Neutrophil (primary cell): ENCODE measurements around the gene KRT36.
A peak's percentile ranks its signal among the peaks of the same experiment; 100 is the strongest.

ENCODE experiments used
- H3K27ac ChIP-seq: fragments of 200-600 bp; sonication (generic); 2 replicates; pipeline ENCODE4 v1.5.1; 2016; ENCODE audit warnings: mild to moderate bottlenecking, moderate library complexity
- H3K27me3 ChIP-seq: fragments of 200-600 bp; sonication (generic); 2 replicates; pipeline ENCODE4 v1.6.0; 2016; ENCODE audit warnings: mild to moderate bottlenecking
- H3K36me3 ChIP-seq: fragments of 200-600 bp; sonication (generic); 2 replicates; pipeline ENCODE4 v1.5.1; 2017
- H3K4me1 ChIP-seq, 2 experiments: fragments of 200-600 bp in 1 of 2; sonication (generic) in 1 of 2; 1 replicate in 1 of 2; 2 replicates in 1 of 2; pipeline versions ENCODE4 v1.5.1 to v1.6.1; 2013 to 2016; ENCODE audit warnings: low read depth in 1 of 2, low read length in 1 of 2, mild to moderate bottlenecking in 1 of 2, moderate library complexity in 1 of 2; ENCODE audit not compliant: control insufficient read depth in 1 of 2, insufficient read depth in 1 of 2
- H3K4me3 ChIP-seq, 2 experiments: fragments of 200-600 bp in 1 of 2; sonication (generic) in 1 of 2; 1 replicate in 1 of 2; 2 replicates in 1 of 2; pipeline ENCODE4 v1.5.1; 2013 to 2016; ENCODE audit warnings: low read depth in 1 of 2, low read length in 1 of 2, mild to moderate bottlenecking in 1 of 2, moderate library complexity in 1 of 2
- H3K9me3 ChIP-seq: fragments of 200-600 bp; sonication (generic); 2 replicates; pipeline ENCODE4 v1.5.1; 2016
- TF ChIP-seq, protein P1 (sequence below): fragments of 200-600 bp; sonication (generic); IDR thresholded peaks from 2 replicates; pipeline ENCODE4 v1.5.1; 2016; ENCODE audit warnings: antibody characterized with exemption

The KRT36 gene

DNA sequence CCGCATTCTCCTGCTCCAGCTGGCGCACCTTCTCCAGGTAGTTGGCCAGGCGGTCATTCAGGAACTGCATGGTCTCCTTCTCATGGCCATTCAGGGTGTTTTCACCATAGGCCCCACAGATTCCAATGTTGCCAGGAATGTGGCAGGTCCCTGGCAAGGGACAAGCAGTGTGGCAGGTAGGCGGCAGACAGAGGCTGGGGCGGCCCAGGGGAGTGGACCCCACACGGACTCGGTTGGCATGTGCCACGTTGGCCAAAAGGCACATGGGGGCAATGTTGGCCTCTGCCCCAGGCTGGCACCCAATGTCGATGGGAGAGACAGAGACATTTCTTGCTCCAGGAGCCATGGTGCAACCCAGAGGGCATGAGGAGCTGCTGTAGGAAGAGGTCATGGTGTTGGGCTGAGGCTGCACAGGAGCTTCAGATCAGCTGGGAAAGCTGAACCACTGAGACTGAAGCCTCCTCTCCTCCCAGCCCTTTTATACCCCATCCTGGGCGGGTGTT, 49.1 kb downstream of the KRT36 start, which contains the start of gene KRT38:
Gene KRT38, minus strand, starts transcription at position 453 of the 503 bp plus-strand sequence. Its CDS starts 62 bp downstream, at position 391.
- Histone ChIP-seq H3K4me3 (no peak within 1 kb of the TSS), H3K27ac (no peak within 1 kb of the TSS), H3K9me3 (no peaks in the 10 kb centered on the region), H3K36me3 (no peaks in the 10 kb centered on the region), H3K4me1 (peaks cover 5 to 25% of the 10 kb centered on the region in 2 experiments), H3K27me3 (peaks cover 31% of the 10 kb centered on the region)
- TF ChIP-seq, protein P1, sequence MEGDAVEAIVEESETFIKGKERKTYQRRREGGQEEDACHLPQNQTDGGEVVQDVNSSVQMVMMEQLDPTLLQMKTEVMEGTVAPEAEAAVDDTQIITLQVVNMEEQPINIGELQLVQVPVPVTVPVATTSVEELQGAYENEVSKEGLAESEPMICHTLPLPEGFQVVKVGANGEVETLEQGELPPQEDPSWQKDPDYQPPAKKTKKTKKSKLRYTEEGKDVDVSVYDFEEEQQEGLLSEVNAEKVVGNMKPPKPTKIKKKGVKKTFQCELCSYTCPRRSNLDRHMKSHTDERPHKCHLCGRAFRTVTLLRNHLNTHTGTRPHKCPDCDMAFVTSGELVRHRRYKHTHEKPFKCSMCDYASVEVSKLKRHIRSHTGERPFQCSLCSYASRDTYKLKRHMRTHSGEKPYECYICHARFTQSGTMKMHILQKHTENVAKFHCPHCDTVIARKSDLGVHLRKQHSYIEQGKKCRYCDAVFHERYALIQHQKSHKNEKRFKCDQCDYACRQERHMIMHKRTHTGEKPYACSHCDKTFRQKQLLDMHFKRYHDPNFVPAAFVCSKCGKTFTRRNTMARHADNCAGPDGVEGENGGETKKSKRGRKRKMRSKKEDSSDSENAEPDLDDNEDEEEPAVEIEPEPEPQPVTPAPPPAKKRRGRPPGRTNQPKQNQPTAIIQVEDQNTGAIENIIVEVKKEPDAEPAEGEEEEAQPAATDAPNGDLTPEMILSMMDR = no peak

DNA sequence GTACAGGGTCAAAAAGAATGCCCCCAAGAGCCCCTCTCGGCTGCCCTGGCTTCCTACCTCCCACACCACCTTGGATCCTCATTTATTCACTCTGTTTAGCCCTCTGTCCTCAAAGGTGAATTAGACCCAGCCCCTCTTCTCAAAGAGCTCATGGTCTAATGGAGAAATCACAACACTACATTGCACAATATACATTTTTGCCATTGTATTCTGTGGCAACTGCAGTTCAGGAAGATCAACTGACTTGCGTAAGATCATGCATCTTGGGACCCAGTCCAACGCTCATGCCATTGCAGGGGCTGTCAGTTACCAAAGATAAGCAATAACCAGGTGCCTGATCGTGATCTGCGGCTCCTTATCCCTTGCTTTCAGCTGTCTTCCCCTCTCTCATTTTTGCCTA, 50.3 kb downstream of the KRT36 start:
- Histone ChIP-seq H3K9me3 (no peaks in the 10 kb centered on the region), H3K27me3 (peaks cover 20% of the 10 kb centered on the region), H3K27ac (peak overlapping the region; percentile 47), H3K4me3 (no peak overlapping the region), H3K4me1 (peaks cover 5 to 21% of the 10 kb centered on the region in 2 experiments), H3K36me3 (no peaks in the 10 kb centered on the region)
- TF ChIP-seq, protein P1 = no peak

DNA sequence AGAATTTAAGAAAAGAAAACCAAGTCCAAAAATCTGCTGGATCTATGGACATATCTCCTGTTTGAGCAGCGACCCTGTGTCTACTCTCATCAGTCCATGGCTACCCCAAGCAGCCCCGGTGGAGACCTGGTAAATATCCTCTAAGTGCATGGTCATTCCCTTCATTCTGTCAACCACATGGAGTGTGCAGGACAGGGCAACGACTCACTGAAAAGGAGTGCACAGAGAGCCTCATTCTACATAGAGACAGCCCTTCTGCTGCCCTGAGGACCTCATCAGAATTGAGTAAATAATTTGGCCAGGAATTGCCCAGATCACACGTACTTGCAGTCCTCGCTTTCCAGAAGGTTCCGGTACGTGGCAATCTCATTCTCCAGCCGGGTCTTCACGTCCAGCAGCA, 51.9 kb downstream of the KRT36 start:
- H3K36me3 ChIP-seq = no peaks in the 10 kb centered on the region
- TF ChIP-seq, protein P1 = no peak
- H3K27me3 ChIP-seq = peaks cover 7% of the 10 kb centered on the region
- H3K4me1 ChIP-seq = peaks cover 5 to 23% of the 10 kb centered on the region in 2 experiments
- no peak overlapping the region for H3K27ac ChIP-seq
- H3K9me3 ChIP-seq = no peaks in the 10 kb centered on the region
- H3K4me3 ChIP-seq = no peak overlapping the region

DNA sequence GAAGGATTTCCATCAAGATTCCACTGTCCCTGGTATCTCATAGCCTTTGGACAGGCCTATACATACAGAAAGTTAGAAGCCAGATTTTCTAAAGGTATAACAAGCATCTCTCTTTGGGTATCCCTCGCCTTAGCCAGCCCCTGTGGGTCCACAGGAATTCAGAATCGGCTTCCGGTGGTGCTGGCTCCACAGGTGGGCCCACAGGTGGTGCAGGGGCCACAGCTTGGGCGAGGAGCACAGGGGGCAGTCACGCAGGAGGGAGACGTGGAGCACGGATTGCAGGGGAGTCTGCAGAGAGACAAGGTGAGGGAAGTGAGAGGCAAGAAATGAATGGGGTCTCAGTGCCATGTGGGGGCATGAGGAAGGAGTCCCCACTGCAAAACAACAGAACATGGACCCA, 52.5 kb downstream of the KRT36 start:
- peaks cover 2% of the 10 kb centered on the region for H3K27me3 ChIP-seq
- no peaks in the 10 kb centered on the region for H3K36me3 ChIP-seq

More for the DNA sequence above, 52.5 kb downstream of the KRT36 start:
- no peaks in the 10 kb centered on the region for H3K9me3 ChIP-seq
- no peak overlapping the region for H3K27ac ChIP-seq
- peaks cover 5 to 28% of the 10 kb centered on the region in 2 experiments for H3K4me1 ChIP-seq
- TF ChIP-seq, protein P1 = no peak
- no peak overlapping the region for H3K4me3 ChIP-seq
